Endothelial cell of umbilical vein (primary cell): ENCODE measurements around the gene MROH2A. TPM values are rescaled to one million over a fixed set of nuclear protein-coding genes. Genes with fewer than 3 reads are reported as not detected.

Experiments used
- BruUV-seq: library from RNA; stranded (reverse); fragments of 400-500 nt; replicated peaks from 2 replicates; lab custom pipeline; 2021; lab: Mats Ljungman, UMichigan
- CTCF ChIA-PET: fragments of 300-600, 350-600 bp; sonication (Branson Sonifier 250); formaldehyde crosslinking; loops from one replicate; lab custom pipeline; 2021; ENCODE audit warnings: antibody characterized with exemption, inconsistent platforms; lab: Charles Lee
- POLR2A ChIA-PET: fragments of 300-600, 350-600 bp; sonication (Branson Sonifier 250); formaldehyde crosslinking; loops from one replicate; lab custom pipeline; 2021; ENCODE audit warnings: antibody characterized with exemption, inconsistent platforms; lab: Charles Lee
- DNase-seq: peaks from one replicate; pipeline ENCODE4 v3.0.0-alpha.2; 2011; ENCODE audit warnings: low read depth, low spot score
- FAIRE-seq: peaks from 2 replicates; lab custom pipeline; 2011; peaks lifted over from hg19 to GRCh38; lab: Jason Lieb, UNC
- H2AFZ ChIP-seq: 2 replicates; pipeline ENCODE4 v1.6.0; 2012; ENCODE audit warnings: low read depth, low read length, control low read depth, inconsistent platforms
- H3K27ac ChIP-seq: 2 replicates; pipeline ENCODE4 v1.5.1; 2011; ENCODE audit warnings: low read depth, mild to moderate bottlenecking, control low read depth, low read length, moderate library complexity; ENCODE audit not compliant: insufficient read depth
- H3K27me3 ChIP-seq, 2 experiments: 2 replicates each; pipeline versions ENCODE4 v1.6.0 to v1.6.1; 2011; ENCODE audit warnings: low read length in 2 of 2, mixed read lengths in 1 of 2; ENCODE audit not compliant: control insufficient read depth in 2 of 2, insufficient read depth in 2 of 2
- H3K36me3 ChIP-seq, 2 experiments: 2 replicates in 1 of 2; 3 replicates in 1 of 2; pipeline ENCODE4 v1.5.1; 2011; ENCODE audit warnings: low read length in 2 of 2, mild to moderate bottlenecking in 1 of 2, moderate library complexity in 1 of 2; ENCODE audit not compliant: control insufficient read depth in 2 of 2, insufficient read depth in 2 of 2; ENCODE audit errors: extremely low read depth in 1 of 2
- H3K4me1 ChIP-seq: 3 replicates; pipeline ENCODE4 v1.5.1; 2011; ENCODE audit warnings: mild to moderate bottlenecking, low read length; ENCODE audit not compliant: control insufficient read depth, insufficient read depth; ENCODE audit errors: extremely low read depth
- H3K4me2 ChIP-seq: 2 replicates; pipeline ENCODE4 v1.6.1; 2011; ENCODE audit warnings: low read length, control low read depth, mixed read lengths; ENCODE audit not compliant: insufficient read depth
- H3K4me3 ChIP-seq, 3 experiments: fragments of 200-600 bp in 1 of 3; sonication (generic), shearing (Covaris generic) in 1 of 3; replicated peaks in 1 of 3; 2 replicates each; pipeline ENCODE4 v1.5.1; 2011 to 2016; ENCODE audit warnings: control low read depth in 3 of 3, low read length in 3 of 3, mild to moderate bottlenecking in 2 of 3, inconsistent platforms in 1 of 3, low read depth in 1 of 3, moderate library complexity in 1 of 3; ENCODE audit not compliant: insufficient read depth in 1 of 3
- H3K79me2 ChIP-seq: 2 replicates; pipeline ENCODE4 v1.6.0; 2012; ENCODE audit warnings: low read length, inconsistent platforms; ENCODE audit not compliant: control insufficient read depth, insufficient read depth
- H3K9ac ChIP-seq: replicated peaks from 2 replicates; pipeline ENCODE3; 2011; ENCODE audit warnings: low read length, control low read depth; ENCODE audit not compliant: insufficient read depth; ENCODE audit errors: extremely low read depth
- H3K9me1 ChIP-seq: replicated peaks from 3 replicates; pipeline ENCODE4 v1.6.0; 2011; ENCODE audit warnings: mild to moderate bottlenecking, low read length; ENCODE audit not compliant: control insufficient read depth, insufficient read depth; ENCODE audit errors: extremely low read depth
- H3K9me3 ChIP-seq: replicated peaks from 2 replicates; pipeline ENCODE4 v1.5.1; 2012; ENCODE audit warnings: low read length, inconsistent platforms; ENCODE audit not compliant: control insufficient read depth, insufficient read depth
- H4K20me1 ChIP-seq: replicated peaks from 2 replicates; pipeline ENCODE3; 2011; ENCODE audit warnings: mild to moderate bottlenecking, low read length; ENCODE audit not compliant: control insufficient read depth, insufficient read depth; ENCODE audit errors: extremely low read depth
- CTCF ChIP-seq, 2 donors: IDR thresholded peaks; 1 replicate in 1 of 2; 2 replicates in 1 of 2; pipeline ENCODE4 v1.5.1; 2011; ENCODE audit warnings: low read length in 2 of 2, mild to moderate bottlenecking in 2 of 2, moderate library complexity in 2 of 2, control low read depth in 1 of 2, inconsistent platforms in 1 of 2, low read depth in 1 of 2; ENCODE audit not compliant: insufficient read depth in 1 of 2; ENCODE audit errors: extremely low read depth in 1 of 2
- EZH2 ChIP-seq: IDR thresholded peaks from 2 replicates; pipeline ENCODE4 v1.6.1; 2012; ENCODE audit warnings: borderline replicate concordance, low read depth, mild to moderate bottlenecking, moderate library complexity, low read length, inconsistent platforms; ENCODE audit not compliant: severe bottlenecking
- FOS ChIP-seq: IDR thresholded peaks from 2 replicates; pipeline ENCODE4 v1.6.1; 2011; ENCODE audit warnings: mild to moderate bottlenecking, low read length, moderate library complexity, borderline replicate concordance; ENCODE audit not compliant: insufficient read depth
- GATA2 ChIP-seq: IDR thresholded peaks from 2 replicates; pipeline ENCODE4 v1.7.0; 2011; ENCODE audit warnings: low read depth, mild to moderate bottlenecking, moderate library complexity, mixed read lengths, low read length; ENCODE audit not compliant: insufficient read length, insufficient read depth
- JUN ChIP-seq: IDR thresholded peaks from 2 replicates; pipeline ENCODE4 v1.6.1; 2011; ENCODE audit warnings: borderline replicate concordance, low read depth; ENCODE audit not compliant: insufficient read length, insufficient read depth
- MYC ChIP-seq: IDR thresholded peaks from one replicate; pipeline ENCODE4 v1.6.1; 2011; ENCODE audit warnings: mild to moderate bottlenecking, low read depth, low read length
- POLR2A ChIP-seq: IDR thresholded peaks from 2 replicates; pipeline ENCODE4 v1.6.1; 2012; ENCODE audit warnings: low read depth, mild to moderate bottlenecking, control low read depth, low read length
- POLR2AphosphoS5 ChIP-seq: IDR thresholded peaks from 2 replicates; pipeline ENCODE4 v1.6.1; 2012; ENCODE audit warnings: low read depth, mild to moderate bottlenecking, control low read depth, low read length, moderate library complexity; ENCODE audit not compliant: insufficient read depth
- dilution Hi-C: fragments of 300-500 bp; cut with MboI; formaldehyde crosslinking; loops from one replicate; pipeline ENCODE4 v1.15.0; 2019; ENCODE audit warnings: low sequenced_read_pairs; ENCODE audit not compliant: extremely low pct_ligation_motif_present
- intact Hi-C: fragments of 100-400 bp; cut with micrococcal nuclease; formaldehyde crosslinking; loops from one replicate; pipeline ENCODE4 v1.10.0; 2022
- polyA plus RNA-seq, 4 experiments: library from polyadenylated mRNA; depleted of rRNA in 3 of 4; stranded (reverse) in 3 of 4; unstranded in 1 of 4; fragments of >200 nt; gene quantifications; 2 replicates each; pipeline versions ENCODE4 v1.2.1 to v1.2.3, GENCODE V29; 2011 to 2012; ENCODE audit warnings: missing spikeins in 1 of 4
- total RNA-seq: library from RNA; stranded (reverse); gene quantifications from 2 replicates; pipeline ENCODE4 v1.2.3, GENCODE V29; 2021
- TF ChIP-seq, protein P1 (sequence below): IDR thresholded peaks from 2 replicates; pipeline ENCODE4 v1.6.1; 2011; ENCODE audit not compliant: insufficient read depth, insufficient read length

MROH2A gene
- total and polyA plus RNA-seq, 2 donors (not counting 3 experiments of a cell fraction or from before 2014, with no cell fraction given), result not detected

DNA sequence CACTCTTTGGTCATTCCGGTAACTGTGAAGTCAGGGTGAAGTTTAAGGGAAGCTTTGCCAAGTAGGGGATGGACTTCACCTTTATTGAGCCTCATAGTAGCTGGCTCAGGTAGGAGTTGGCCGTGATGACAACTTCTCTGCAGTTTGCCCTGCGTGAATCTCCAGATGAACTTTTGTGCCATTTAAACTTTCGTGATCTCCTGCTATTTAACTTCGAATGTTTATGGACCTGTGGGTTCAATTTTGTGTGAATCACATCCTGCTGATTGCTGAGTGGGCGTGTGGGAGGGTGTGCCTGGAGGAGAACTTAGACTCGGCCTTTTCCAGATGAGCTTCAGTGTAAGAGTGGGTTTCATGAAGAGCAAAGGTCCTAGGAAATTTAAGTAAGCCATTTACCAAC lies 13.9 kb upstream of the MROH2A start:
- Histone ChIP-seq H3K9ac (no peak overlapping the region), H3K9me1 (no peaks in the 10 kb centered on the region), H3K4me2 (no peak overlapping the region), H4K20me1 (no peaks in the 10 kb centered on the region), H3K79me2 (no peaks in the 10 kb centered on the region), H3K9me3 (no peaks in the 10 kb centered on the region), H3K4me3 (no peak overlapping the region), H3K27ac (no peak overlapping the region), H3K27me3 (peaks cover 1 to 6% of the 10 kb centered on the region in 2 experiments), H3K4me1 (no peaks in the 10 kb centered on the region), H3K36me3 (no peaks in the 10 kb centered on the region), H2AFZ (no peak overlapping the region)
- FAIRE-seq (no peak), DNase-seq (no peak)
- intact Hi-C loops (no loop called here), dilution Hi-C loops (no loop called here)
- BruUV-seq, result no TSS peak
- CTCF ChIA-PET, result interaction anchor here (1.6 kb wide), 1 partner anchor 25 kb away, joined by 3 read pairs; no protein-coding TSS in a partner anchor
- POLR2A ChIA-PET, result no interaction called here
- TF ChIP-seq POLR2AphosphoS5 (no peak), FOS (no peak), GATA2 (no peak), JUN (no peak), CTCF (IDR thresholded peaks at IDR 0.05; ENCODE audit: extremely low read depth in 1 of 2, insufficient read depth in 1 of 2, low read depth in 1 of 2, low read length in 2 of 2) (no peak), MYC (no peak), POLR2A (no peak), EZH2 (no peak)
- TF ChIP-seq, protein P1, sequence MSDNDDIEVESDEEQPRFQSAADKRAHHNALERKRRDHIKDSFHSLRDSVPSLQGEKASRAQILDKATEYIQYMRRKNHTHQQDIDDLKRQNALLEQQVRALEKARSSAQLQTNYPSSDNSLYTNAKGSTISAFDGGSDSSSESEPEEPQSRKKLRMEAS, result no peak
